DMS79 treated with DMSO at 0.1 percent for 48 hours (cell line): ENCODE data around the gene ATRIP.
"Not testable (repeated sequence)": the region's sequence is repeated elsewhere in the genome, so short reads cannot be mapped to it uniquely, and the experiment has no call there.

Source experiments
- DNase-seq: peaks from one replicate; lab custom pipeline; 2025; lab: John Stamatoyannopoulos, UW

The ATRIP gene

DNA sequence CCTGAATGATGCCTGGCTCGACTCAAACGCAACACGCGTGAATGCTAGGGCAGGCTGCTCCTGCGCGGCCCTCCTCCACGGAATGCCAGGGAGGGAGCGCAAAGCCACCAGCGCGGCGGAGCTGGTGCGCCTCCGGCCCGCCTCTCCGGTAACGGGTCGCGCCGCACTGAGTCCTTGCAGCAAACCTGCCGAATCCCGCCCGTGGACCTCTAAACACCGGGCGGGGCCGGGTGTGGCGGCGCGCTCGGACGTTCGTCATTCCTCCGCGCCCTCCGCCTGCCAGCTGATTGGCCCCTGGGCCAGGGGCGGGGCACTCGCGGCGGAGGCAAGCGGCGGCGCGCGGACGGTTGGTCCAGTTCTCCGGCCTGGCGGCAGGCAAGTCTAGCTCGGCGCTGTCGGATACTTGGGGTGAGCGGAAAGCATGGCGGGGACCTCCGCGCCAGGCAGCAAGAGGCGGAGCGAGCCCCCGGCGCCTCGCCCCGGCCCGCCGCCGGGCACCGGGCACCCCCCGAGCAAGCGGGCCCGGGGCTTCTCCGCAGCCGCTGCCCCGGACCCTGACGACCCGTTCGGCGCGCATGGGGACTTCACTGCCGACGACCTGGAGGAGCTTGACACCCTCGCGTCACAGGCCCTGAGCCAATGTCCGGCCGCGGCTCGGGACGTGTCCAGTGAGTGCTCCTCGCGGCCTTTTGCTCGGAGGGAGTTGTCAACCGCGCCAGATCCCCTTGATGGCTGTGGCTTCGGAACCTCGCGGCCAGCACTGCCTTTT lies at the start of gene ATRIP:
Gene ATRIP (plus strand): TSS at position 313 of the 769 bp plus-strand sequence. CDS start 109 bp downstream, at position 422.
- peak; percentile 43 for DNase-seq

DNA sequence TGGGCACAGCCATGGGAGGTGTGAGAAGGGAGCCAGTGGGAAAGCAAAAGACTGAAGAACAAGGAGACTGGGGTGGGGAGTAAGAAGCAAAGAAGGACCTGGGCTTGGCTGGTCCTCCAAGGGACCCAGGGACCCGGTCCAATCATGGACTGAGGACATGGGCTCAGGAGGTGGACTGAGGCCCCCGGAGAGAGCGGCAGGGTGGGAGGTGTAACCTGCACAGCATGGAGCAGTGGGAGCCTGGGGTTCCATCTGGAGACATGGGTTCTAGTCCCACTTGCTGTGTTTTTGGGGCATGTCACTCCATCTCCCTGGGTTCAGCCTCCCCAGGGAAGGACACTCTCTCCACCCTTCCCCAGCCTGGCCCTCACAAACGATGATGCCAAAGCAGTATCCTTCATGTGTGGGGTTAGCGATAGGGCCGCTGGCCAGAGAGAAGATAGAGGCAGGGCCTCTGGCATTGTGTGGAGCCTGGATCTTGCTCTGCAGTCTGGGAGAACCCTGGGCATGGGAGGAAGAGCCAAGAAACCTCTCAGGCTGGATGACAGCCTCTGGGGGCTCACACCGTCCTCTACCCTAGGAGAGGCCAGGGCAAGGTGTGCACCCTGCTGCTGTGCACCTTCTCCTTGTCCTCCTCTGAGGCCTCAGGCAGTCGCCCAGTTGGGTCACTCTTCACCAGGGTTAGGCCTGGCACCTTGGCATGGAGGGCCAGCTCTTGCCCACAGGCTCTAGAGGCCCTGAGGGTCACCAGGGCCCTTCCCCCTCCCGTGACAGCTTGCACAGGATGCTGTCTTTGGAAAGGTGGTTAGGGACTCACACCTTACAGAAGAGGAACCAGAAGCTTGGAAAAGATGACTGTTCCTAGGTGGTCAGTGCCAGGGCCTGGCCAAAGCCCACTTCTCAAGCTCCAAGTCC lies 48.5 kb upstream of the ATRIP start:
- DNase-seq, result no peak

DNA sequence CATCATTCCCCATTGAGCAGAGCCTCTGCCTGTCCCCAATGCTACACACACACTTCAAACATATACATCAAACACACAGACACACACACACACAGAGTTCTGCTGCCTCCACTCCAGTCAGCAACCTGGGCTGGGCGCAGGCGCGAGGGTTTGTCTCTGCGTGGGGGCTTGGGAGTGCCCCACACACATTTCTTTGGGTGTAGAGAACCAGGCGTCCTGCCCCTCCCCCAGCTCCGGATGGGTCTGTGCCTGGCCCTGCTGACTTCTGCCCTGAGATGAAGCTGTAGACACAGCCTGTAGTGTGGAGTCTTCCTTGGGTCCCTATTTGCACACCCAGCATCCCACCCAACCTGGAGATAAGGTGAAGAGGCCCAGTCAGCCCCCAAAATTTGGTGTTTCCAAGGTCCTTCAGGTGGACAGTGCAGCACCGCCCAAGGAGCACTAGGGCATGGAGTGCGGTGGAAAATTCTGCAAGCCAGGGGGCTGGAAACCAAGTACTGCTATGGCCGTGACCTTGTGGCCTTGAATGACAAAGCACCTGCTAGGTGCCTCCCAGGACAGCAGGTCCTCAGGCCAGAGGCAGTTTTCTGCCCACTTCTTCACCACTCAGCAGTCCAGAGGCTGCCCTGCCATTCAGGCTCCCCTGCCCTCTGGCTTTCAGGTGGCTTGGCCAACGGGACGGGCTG lies 47.7 kb upstream of the ATRIP start:
- no peak for DNase-seq

DNA sequence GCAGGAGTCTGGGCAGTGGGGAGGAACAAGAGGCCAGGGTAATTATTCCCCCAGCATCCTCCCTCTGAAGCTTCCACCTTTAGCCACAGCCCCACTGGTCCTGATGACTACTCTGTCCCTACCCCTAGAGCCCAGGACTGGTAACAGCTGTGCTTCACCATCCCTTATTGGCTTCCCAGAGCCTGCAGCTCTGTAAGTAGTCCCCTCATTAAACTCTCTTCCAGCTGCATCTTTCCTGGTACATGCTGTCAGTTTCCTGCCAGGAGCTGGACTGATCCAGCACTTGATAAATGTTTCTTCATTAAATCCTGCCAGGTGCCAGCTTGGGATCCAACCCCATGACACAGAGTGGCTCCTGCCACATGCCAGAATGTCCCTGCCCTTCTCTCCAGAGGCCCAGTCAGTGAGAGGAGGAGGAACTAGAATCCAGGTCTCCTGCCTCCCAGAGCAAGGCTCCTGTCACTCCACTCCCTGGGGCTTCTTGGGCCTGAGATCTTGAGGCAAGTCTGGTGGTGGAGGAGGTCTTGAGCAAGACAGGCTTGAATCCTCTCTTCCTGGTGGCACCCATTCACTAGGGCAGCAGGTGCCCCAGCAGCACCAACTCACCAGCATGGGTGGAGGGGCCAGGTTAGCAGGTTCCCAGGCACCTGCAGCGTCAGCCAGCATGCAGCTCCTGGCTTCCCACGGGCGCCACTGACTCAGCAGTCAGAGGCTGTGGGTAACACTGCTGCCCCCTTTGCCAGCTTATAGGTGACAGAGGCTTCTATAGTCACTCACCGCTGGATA lies 47.0 kb upstream of the ATRIP start:
- no peak for DNase-seq

DNA sequence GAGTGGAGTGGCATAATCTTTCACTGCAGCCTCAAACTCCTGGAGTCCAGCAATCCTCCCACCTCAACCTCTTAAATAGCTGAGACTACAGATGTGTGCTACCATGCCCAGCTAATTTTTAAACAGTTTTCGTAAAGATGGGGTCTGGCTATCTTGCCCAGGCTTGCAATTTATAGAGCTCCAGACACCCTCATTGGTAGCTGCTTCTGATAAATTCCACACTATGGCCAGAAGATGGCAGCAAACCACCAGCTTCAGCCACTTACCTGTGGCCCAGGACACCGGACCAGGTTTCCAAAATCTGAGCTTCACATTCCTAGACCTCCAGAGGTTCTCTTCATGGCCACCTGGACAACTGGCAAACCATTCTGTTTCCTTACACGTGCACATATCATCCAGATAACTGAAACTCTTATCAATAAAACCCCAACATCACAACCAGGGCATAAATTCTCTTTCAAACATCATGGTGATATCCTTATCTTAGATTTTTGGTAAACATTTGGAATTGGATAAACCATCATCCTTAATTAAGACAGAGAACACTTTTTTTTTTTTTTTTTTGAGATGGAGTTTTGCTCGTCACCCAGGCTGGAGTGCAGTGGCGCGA lies 45.6 kb upstream of the ATRIP start:
- DNase-seq, result peak; percentile 19

DNA sequence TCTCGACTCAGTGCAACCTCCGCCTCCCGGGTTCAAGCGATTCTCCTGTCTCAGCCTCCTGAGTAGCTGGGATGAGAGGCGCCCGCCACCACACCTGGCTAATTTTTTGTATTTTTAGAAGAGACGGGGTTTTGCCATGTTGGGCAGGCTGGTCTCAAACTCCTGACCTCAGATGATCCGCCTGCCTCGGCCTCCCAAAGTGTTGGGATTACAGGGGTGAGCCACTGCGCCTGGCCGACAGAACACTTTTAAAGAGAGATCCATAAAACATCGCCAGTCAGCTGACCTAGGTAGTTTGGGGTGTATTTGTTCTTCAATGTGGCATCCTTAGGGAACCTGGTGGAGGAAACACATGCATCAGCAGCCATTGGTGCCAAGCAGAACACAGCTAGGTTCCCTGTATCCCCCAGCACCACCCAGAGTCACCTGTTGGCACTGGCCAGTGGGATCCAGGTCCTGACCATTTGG lies 45.1 kb upstream of the ATRIP start:
- DNase-seq, result not testable (repeated sequence)

DNA sequence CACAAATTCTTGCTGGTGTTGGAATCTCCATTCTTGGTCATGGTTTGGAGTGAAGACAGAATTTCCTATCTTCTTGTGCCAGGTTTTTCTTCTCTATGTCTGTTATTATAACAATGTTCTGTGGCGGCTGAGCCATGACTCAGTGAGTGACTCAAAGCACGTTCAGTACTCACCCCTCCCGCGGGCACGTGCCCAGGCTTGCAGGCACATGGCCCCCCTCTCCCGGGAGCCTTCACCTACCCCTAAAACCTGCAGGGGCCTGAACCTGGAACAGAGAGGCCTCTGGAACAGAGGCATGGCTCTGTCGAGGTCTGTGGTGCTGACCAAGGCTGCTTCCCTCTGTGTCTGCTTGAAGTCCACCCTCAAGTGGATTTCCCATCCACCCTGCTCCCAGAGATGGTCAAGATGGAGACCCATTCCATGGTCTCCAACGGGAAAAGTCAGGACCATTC lies 44.2 kb upstream of the ATRIP start:
- DNase-seq, result no peak

DNA sequence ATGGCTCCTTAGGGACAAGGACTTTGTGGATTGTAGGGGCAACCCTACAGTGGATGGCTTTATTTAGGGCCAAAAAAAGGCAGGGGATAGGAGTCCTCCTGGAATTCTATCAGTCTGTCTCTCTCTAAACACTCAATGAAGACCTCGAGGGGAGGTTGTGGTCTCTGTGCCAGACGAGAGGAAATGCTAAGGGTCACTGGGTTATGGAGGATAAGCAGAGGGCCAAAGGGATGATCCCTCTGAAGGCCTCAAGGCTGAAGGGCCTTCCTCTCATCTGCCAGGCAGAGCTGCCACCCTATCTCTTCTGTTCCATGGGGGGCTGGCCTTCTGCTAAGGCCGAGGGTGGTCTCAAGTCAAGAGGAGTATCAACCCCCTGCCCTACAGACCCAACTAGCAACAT lies 43.6 kb upstream of the ATRIP start:
- no peak for DNase-seq

DNA sequence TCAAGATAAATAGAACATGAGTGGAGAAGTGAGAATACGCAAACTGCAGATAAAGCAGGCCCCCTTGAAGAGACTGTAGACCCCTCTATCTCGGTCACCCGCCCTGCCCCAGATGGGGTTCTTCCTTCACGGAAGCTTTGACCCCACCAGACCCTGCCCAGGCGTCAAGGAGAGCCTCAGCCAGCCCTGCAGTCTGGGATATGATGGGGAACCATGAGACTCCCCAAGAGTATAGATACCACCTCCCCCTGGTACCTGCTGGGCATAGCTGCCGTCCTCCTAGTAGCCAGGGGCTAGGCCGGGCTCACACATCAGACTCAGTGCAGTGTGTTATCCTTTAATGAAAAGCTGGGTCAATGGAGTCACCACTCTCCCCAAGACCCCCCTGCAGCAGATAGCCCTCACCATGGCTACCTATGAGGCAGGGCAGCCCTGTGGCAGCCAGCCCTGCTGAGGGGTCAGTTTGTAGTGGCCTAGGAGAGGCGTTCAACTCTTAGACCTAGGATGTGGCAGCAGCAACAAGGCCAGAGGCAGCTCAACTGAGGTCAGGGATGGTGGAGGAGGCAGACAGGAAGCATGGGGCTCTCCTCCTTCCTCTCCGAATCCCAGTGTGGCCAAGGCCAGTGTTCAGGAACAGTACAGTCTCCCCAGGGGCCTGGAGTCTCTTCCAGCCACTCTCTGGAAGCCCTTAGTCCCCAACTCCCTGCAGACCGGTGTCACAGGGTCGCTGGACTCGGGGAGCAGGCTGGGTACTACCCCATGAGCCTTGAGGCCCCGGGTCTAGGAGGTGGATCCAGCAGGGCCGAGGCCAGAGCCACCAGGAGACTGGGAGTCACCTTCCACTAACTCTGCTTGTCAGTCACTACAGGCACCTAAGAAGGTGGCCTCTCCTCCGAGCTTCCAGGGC lies 42.8 kb upstream of the ATRIP start:
- DNase-seq, result no peak

DNA sequence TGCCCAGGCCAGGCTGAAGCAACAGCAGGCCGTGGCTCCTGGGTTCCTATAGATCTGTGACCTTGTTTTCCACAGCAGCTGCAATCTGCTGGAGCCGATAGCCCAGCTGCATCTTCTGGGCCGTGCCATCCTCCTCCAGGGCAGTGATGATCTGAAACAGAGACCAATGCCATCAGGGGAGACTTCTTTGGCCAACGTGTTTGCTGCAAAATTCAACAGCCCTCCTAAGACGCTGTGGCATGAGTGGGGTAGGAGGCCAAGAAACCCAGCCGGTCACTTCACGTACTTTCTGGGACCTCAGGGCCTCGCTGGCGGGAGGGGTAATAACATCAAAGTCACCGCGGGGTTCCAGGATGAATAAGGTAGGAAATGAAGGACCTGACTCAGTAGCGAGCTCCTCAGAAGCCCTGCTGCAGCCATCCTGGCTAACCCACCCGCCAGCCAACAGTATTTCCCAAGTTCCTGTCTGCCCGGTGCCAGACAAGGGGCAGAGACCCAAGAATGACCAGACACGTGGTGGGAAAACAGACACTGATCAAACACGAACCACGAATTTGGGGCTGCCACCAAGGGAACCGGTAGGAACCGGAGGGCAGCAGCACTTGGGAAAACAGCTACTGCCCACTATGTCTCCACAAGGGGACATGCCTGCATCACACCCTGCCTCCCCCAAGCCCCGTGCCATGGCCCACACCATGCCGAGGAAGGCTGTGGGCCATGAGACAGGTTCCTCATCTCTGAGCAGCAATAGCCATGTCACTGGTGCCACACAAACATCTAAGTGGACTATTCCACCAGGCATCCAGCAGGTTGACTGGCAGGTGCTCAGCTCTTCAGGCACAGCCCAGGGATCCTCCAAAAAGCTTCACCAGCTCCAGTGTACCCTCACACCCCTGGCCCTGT lies 41.8 kb upstream of the ATRIP start:
- DNase-seq, result no peak

DNA sequence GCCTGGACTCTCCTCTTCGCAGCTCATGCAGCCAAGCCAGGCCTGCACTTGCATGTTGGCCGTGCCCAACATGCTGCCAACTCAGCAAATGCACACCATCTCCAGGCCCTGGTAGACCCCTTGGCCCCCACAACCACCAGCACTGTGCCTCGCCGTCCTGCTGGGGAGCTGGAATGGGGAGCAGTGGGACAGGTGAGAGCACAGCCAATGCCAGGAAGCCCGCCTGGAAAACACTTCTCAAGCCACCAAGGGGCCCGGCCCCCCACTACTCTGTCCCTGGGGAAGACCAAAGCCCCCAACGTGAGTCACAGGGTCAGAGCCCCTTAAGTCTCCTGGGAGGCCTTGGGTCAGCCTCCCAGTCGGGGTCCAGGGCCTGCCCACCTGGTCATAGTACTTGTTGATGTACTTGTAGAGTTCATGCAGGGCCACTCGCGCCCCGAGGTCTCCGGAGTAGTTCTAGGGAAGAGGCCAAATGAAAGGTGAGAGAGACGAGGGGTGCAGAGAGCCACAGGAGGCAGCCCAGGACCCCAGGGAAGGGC lies 41.1 kb upstream of the ATRIP start:
- no peak for DNase-seq

DNA sequence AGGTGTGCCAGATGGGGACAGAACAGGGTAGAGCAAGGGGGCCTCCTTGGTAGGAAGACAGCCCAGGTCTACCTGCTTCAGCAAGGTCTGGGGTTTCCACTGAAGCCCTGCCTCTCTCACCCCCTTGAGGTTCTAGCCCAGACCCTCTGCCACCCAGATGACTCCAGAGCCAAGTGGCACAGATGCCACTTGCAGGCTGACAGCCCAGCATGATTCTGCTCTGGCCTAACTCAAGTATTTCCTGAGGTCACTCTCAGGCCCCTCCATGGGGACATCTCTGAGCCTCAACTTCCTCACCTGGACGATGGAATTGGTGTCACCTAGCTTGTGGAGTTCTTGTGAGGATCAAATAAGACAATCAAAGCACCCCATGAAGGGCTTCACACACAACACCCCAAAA lies 40.6 kb upstream of the ATRIP start:
- no peak for DNase-seq

DNA sequence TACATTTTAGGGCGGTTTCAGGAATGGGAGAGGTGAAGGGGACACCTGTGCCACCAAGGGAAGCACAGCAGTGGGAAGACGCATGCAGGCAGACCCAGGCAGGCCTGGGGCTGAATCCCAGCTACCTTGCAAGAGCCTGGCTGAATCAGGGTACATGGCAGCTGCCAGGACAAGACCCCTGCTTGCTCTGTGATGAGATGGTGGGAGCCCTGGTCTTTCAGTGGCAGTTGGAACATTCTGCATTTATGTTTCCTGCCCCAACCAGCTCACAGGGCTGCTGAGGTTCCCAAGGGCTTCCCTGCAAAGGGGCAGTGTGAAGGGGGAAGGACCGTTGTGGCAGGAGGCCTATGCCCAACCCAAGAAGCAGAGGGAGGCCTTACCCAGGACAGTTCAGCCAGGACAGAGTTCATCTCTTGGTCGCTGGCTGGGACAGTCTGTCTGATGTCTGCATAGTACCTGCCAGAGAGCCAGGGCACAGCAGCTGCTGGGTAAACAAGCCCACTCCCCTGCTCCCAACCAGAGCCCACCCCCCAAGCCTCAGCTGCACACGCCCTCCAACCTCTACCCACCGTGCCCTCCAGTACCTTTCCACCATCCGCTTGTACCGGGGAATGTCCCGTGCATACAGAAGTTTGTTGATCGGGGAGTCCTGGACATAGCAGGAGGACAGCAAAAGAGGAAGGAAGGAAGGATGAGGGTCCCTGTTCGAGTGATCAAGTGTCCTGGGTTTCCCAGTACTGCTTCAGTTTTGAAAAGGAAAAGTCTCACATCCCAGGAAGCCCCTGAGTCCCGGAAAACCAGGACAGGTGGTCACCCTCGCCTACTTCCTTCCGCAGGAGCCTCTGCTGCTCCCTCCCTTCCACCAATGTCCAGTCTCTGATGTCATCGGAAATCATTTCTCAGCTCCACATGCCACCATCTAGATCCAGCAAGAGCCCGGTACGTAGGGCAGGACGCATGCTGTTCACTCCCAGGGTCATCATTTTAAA lies 39.8 kb upstream of the ATRIP start:
- no peak for DNase-seq

DNA sequence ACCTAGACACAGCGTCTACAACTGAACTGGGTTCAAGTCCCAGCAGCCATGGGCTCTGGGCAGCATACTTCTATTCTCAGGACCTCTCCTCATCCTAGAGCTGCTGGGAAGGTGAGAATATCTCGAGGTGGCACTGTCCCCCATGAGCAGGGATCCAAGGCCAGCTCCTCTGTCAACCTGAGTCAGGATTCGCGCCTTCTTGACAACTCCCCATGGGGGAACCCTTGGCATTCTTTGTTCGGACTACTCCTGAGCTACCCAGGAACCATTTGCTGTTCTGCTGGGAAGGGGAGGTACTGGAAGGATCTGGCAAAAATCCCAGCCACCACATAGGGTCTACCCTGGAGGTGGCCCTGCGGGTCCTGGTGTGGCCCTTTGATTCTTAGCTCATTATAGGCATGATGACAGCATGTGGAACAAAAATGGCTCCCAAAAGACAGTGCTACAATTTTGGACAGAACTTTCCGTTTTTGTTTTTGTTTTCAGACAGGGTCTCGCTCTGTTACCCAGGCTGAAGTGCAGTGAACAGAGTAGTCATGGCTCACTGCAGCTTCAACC lies 38.9 kb upstream of the ATRIP start:
- DNase-seq, result no peak

DNA sequence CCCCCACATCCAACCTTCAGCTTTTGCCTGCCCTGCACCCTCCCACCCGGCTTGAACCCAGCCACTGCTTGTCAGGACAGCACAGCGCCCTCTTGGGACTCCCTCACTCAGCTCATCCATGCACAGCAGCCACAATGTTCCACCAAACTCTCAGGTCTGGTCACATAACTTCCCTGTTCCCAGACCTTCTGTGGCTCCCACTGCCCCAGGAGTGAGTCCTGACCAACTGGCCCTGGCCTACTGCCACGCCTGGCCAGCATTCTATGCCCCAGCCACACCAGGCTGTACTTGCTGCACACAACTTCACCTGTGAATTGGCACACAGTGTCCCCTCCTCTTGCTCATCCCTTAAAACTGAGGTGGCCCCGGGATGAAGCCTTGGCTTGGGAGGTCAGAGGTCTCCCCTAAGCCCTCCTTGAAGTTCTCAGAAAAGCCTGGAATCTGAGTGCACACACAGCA lies 37.7 kb upstream of the ATRIP start:
- no peak for DNase-seq

DNA sequence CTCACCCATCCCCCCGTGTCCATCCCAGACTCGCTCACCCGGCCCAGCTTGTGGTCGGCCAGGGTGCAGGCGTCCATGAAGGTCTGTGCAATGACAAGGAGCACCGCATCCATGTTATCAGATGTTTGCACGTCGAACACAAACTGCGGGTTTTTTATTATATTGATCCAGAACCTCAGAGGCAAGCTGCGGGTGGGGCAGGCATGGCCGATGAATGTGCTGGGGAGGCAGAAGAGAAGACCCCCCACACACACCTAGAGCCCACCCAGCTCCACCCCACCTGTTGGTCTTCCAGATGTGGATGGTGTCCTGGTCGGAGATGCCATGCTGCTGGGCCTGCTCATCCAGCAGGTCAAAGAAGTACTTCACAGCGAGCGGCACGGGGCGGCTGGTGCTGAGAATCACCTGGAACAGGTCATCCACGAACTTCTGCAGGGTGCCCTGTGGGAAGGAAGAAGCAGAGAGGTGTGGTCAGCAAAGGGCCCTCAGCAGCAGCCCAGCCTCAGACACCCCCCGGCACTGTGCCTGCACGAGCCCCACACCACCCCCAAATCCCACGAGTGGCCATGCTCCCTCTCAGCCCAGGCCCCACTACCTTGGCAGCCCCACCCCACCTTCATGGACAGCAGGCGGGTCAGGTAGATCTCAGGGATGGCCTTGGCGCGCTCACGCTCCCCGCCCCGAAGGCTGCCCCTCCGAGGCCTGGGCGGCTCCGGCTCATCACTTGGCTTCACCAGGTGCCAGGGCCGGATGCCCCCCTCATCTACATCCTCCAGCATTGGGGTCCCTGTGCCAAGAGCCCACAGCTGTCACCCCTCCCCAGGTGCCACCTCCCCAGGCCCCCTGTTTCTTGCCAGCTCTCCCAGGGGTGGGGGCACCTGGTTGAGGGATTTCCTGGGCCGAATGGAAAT lies 37.0 kb upstream of the ATRIP start:
- DNase-seq, result no peak
